A549 (cell line): Measurements from ENCODE around the gene FSTL4. TPM values are rescaled to one million over a fixed set of nuclear protein-coding genes. Genes with fewer than 3 reads are reported as not detected.

Source experiments
- ATAC-seq, 2 experiments: fragments of 200-7000 bp in 1 of 2; fragments of >200 bp in 1 of 2; cut with Nextera tagmentation in 1 of 2; cut with Tn5 transposase in 1 of 2; 3 replicates each; pipeline versions ENCODE4 v1.8.0 to v1.9.1; 2018 to 2020; ENCODE audit warnings: mild to moderate bottlenecking in 1 of 2, moderate library complexity in 1 of 2
- CTCF ChIA-PET: fragments of 300-600 bp; sonication (Branson Sonifier 250); formaldehyde crosslinking; extraction: SDS; loops from one replicate; lab custom pipeline; 2021; ENCODE audit warnings: antibody characterized with exemption, inconsistent platforms; lab: Yijun Ruan, JAX
- POLR2A ChIA-PET: fragments of 350-600 bp; formaldehyde crosslinking; extraction: SDS; loops from one replicate; lab custom pipeline; 2021; ENCODE audit warnings: antibody characterized with exemption, inconsistent platforms; lab: Yijun Ruan, JAX
- DNase-seq, 2 experiments: peaks; one replicate each; pipeline versions ENCODE4 v3.0.0 to v3.0.0-alpha.2; 2011 to 2016; ENCODE audit warnings: low read depth in 1 of 2, low spot score in 1 of 2
- FAIRE-seq: peaks from 2 replicates; lab custom pipeline; 2011; peaks lifted over from hg19 to GRCh38; lab: Jason Lieb, UNC
- H3K27ac ChIP-seq, 2 experiments: fragments of >200 bp; sonication (Bioruptor Twin); formaldehyde crosslinking; 3 replicates each; pipeline ENCODE4 v1.5.1; 2016 to 2017
- H3K4me1 ChIP-seq: fragments of >200 bp; sonication (Bioruptor Twin); formaldehyde crosslinking; 3 replicates; pipeline ENCODE4 v1.6.1; 2016
- H3K4me2 ChIP-seq: fragments of >200 bp; sonication (Bioruptor Twin); formaldehyde crosslinking; 3 replicates; pipeline ENCODE4 v1.6.1; 2016
- H3K4me3 ChIP-seq: fragments of >200 bp; sonication (Bioruptor Twin); formaldehyde crosslinking; 3 replicates; pipeline ENCODE4 v1.5.1; 2016
- H3K9me3 ChIP-seq: fragments of >200 bp; sonication (Bioruptor Twin); formaldehyde crosslinking; 3 replicates; pipeline ENCODE4 v1.6.1; 2016
- BHLHE40 ChIP-seq: IDR thresholded peaks from 2 replicates; pipeline ENCODE4 v1.6.1; 2012; ENCODE audit warnings: low read depth, low read length, inconsistent platforms
- CBX8 ChIP-seq: fragments of 200-600 bp; sonication (generic); IDR thresholded peaks from 2 replicates; pipeline ENCODE4 v1.6.1; 2016
- CEBPB ChIP-seq, 2 experiments: fragments of >200 bp in 1 of 2; sonication (Bioruptor Twin) in 1 of 2; formaldehyde crosslinking in 1 of 2; IDR thresholded peaks; 2 replicates each; pipeline ENCODE4 v1.6.1; 2012 to 2016
- CHD2 ChIP-seq: fragments of 150-350 bp; IDR thresholded peaks from 2 replicates; pipeline ENCODE4 v1.6.1; 2014; ENCODE audit warnings: low read length; ENCODE audit not compliant: partially characterized antibody
- EHF ChIP-seq: fragments of 250-450 bp; sonication (Bioruptor Pico); IDR thresholded peaks from 2 replicates; pipeline ENCODE4 v1.5.0; 2020; ENCODE audit warnings: mild to moderate bottlenecking
- EP300 ChIP-seq, 2 experiments: fragments of >200 bp; sonication (Bioruptor Twin); formaldehyde crosslinking; IDR thresholded peaks; 2 replicates in 1 of 2; 3 replicates in 1 of 2; pipeline ENCODE4 v1.6.1; 2016 to 2017
- ESRRA ChIP-seq: fragments of 150-350 bp; IDR thresholded peaks from 2 replicates; pipeline ENCODE4 v1.6.1; 2014; ENCODE audit warnings: mild to moderate bottlenecking, low read length, borderline replicate concordance
- FOSB ChIP-seq: fragments of 250-450 bp; sonication (Bioruptor Pico); IDR thresholded peaks from 2 replicates; pipeline ENCODE4 v1.5.0; 2020; ENCODE audit warnings: mild to moderate bottlenecking, moderate library complexity
- FOSL2 ChIP-seq, 2 experiments: fragments of 450-650 bp in 1 of 2; fragments of >200 bp in 1 of 2; sonication (Bioruptor Twin) in 1 of 2; formaldehyde crosslinking; IDR thresholded peaks; 2 replicates each; pipeline versions ENCODE4 v1.5.0 to v1.6.1; 2016 to 2020; ENCODE audit warnings: mild to moderate bottlenecking in 1 of 2, moderate library complexity in 1 of 2
- HEYL ChIP-seq: fragments of 250-450 bp; sonication (Bioruptor Pico); IDR thresholded peaks from 2 replicates; pipeline ENCODE4 v1.8.0; 2021; ENCODE audit warnings: mild to moderate bottlenecking, moderate library complexity
- HOXB13 ChIP-seq: fragments of 250-450 bp; sonication (Bioruptor Pico); IDR thresholded peaks from 2 replicates; pipeline ENCODE4 v1.5.0; 2020; ENCODE audit warnings: low read depth, mild to moderate bottlenecking, moderate library complexity
- HOXB5 ChIP-seq: fragments of 250-450 bp; sonication (Bioruptor Pico); IDR thresholded peaks from 2 replicates; pipeline ENCODE4 v1.5.0; 2020; ENCODE audit warnings: mild to moderate bottlenecking, moderate library complexity
- JUNB ChIP-seq: fragments of >200 bp; sonication (Bioruptor Twin); formaldehyde crosslinking; IDR thresholded peaks from 2 replicates; pipeline ENCODE4 v1.6.1; 2016
- KDM1A ChIP-seq: fragments of 200-600 bp; sonication (generic); IDR thresholded peaks from 2 replicates; pipeline ENCODE4 v1.6.1; 2016; ENCODE audit warnings: low read depth, mild to moderate bottlenecking
- KDM5A ChIP-seq: fragments of 200-600 bp; sonication (generic); IDR thresholded peaks from 2 replicates; pipeline ENCODE4 v1.6.1; 2016; ENCODE audit warnings: antibody characterized with exemption, mild to moderate bottlenecking
- MAFK ChIP-seq: fragments of 450-650 bp; IDR thresholded peaks from 2 replicates; pipeline ENCODE4 v1.6.1; 2014; ENCODE audit not compliant: partially characterized antibody
- MAZ ChIP-seq: fragments of 150-350 bp; IDR thresholded peaks from 2 replicates; pipeline ENCODE4 v1.6.1; 2014; ENCODE audit warnings: antibody characterized with exemption, low read depth, low read length, borderline replicate concordance
- PHF8 ChIP-seq: fragments of 200-600 bp; sonication (generic); IDR thresholded peaks from 2 replicates; pipeline ENCODE4 v1.6.1; 2016; ENCODE audit warnings: low read depth, mild to moderate bottlenecking, antibody characterized with exemption, moderate library complexity, borderline replicate concordance
- POLR2AphosphoS2 ChIP-seq: conservative IDR thresholded peaks from 2 replicates; pipeline ENCODE4 v1.6.1; 2012; ENCODE audit warnings: low read length, improper control_type of control experiment, inconsistent platforms
- SMC3 ChIP-seq: fragments of >200 bp; sonication (Bioruptor Twin); formaldehyde crosslinking; IDR thresholded peaks from 3 replicates; pipeline ENCODE4 v1.6.1; 2018; ENCODE audit warnings: inconsistent platforms
- TP53 ChIP-seq: fragments of 250-450 bp; sonication (Bioruptor Pico); IDR thresholded peaks from 2 replicates; pipeline ENCODE4 v1.5.0; 2021; ENCODE audit warnings: mild to moderate bottlenecking, moderate library complexity
- ZNF302 ChIP-seq: fragments of 250-450 bp; sonication (Bioruptor Pico); IDR thresholded peaks from 2 replicates; pipeline ENCODE4 v1.9.0; 2021; ENCODE audit warnings: inconsistent platforms, mild to moderate bottlenecking, moderate library complexity
- WGBS: methylation state at CpG from one replicate; pipeline ENCODE4 v1.1.6; 2017; ENCODE audit errors: missing lambda C conversion rate; 5-methylcytosine and 5-hydroxymethylcytosine counted together
- polyA plus RNA-seq, 4 experiments: library from polyadenylated mRNA; depleted of rRNA in 3 of 4; stranded (reverse); fragments of >200 nt; fragmentation: RNase III in 1 of 4; extraction: RNeasy Plus Mini Kit Qiagen cat#74134 plus additional on column Dnase treatment in 1 of 4; gene quantifications; 2 replicates in 3 of 4; 3 replicates in 1 of 4; pipeline ENCODE4 v1.2.3, GENCODE V29; 2011 to 2017
- TF ChIP-seq, protein P1 (sequence below): fragments of 200-600 bp; sonication (generic); IDR thresholded peaks from 2 replicates; pipeline ENCODE4 v1.6.1; 2016; ENCODE audit warnings: antibody characterized with exemption, mild to moderate bottlenecking, moderate library complexity
- TF ChIP-seq, protein P2 (sequence below): fragments of 450-650 bp; IDR thresholded peaks from 2 replicates; pipeline ENCODE4 v1.6.1; 2014; ENCODE audit warnings: antibody characterized with exemption
- TF ChIP-seq, protein P3 (sequence below): IDR thresholded peaks from 2 replicates; pipeline ENCODE4 v1.6.1; 2012; ENCODE audit warnings: low read depth, borderline replicate concordance
- TF ChIP-seq, protein P4 (sequence below): IDR thresholded peaks from 2 replicates; pipeline ENCODE4 v1.6.1; 2012
- TF ChIP-seq, protein P5 (sequence below): fragments of >200 bp; sonication (Bioruptor Twin); formaldehyde crosslinking; IDR thresholded peaks from 2 replicates; pipeline ENCODE4 v1.6.1; 2016

FSTL4 gene
- polyA plus RNA-seq, 2 of the 4 experiments (the other 2 are of a cell fraction), result 1.6 to 1.8 TPM

DNA sequence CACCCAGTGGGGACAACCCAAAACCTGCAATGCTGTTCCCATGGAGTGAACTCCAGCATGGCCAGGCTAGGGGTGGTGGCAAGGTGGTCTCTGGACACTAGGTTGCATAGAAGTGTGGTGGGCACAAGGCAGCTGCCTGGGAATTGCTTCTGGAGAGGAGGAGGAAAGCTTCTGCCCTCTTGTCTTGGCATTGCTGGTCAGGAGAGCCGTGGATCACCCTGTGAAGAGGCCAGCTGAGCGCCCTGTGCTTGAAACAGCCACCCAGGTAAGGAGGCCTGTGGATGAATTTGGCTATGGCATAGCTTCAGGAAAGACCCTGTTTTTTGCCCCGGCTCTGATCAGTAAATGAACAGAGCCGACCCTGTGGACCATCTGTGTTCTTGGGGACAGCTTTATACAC lies 287.4 kb downstream of the FSTL4 start:
- WGBS, result 49% methylated on average over 4 of the region's 4 CpGs
- DNase-seq (no peak), FAIRE-seq (no peak), ATAC-seq (no peak)
- Histone ChIP-seq H3K27ac (no peak overlapping the region), H3K9me3 (no peaks in the 10 kb centered on the region), H3K4me1 (no peaks in the 10 kb centered on the region), H3K4me3 (no peak overlapping the region), H3K4me2 (no peak overlapping the region)
- ChIA-PET POLR2A (no interaction called here), CTCF (interaction anchor here (0.9 to 1.2 kb wide), 2 partner anchors 31 to 544 kb away, joined by 3 read pairs; no protein-coding TSS in a partner anchor)
- no peak for TF ChIP-seq KDM5A
- TF ChIP-seq KDM1A, result no peak
- TF ChIP-seq PHF8, result no peak
- TF ChIP-seq CBX8, result no peak
- TF ChIP-seq HOXB13 (CRISPR knock-in tag), result no peak
- TF ChIP-seq MAZ, result no peak
- TF ChIP-seq, protein P1, sequence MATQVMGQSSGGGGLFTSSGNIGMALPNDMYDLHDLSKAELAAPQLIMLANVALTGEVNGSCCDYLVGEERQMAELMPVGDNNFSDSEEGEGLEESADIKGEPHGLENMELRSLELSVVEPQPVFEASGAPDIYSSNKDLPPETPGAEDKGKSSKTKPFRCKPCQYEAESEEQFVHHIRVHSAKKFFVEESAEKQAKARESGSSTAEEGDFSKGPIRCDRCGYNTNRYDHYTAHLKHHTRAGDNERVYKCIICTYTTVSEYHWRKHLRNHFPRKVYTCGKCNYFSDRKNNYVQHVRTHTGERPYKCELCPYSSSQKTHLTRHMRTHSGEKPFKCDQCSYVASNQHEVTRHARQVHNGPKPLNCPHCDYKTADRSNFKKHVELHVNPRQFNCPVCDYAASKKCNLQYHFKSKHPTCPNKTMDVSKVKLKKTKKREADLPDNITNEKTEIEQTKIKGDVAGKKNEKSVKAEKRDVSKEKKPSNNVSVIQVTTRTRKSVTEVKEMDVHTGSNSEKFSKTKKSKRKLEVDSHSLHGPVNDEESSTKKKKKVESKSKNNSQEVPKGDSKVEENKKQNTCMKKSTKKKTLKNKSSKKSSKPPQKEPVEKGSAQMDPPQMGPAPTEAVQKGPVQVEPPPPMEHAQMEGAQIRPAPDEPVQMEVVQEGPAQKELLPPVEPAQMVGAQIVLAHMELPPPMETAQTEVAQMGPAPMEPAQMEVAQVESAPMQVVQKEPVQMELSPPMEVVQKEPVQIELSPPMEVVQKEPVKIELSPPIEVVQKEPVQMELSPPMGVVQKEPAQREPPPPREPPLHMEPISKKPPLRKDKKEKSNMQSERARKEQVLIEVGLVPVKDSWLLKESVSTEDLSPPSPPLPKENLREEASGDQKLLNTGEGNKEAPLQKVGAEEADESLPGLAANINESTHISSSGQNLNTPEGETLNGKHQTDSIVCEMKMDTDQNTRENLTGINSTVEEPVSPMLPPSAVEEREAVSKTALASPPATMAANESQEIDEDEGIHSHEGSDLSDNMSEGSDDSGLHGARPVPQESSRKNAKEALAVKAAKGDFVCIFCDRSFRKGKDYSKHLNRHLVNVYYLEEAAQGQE, result no peak
- no peak for TF ChIP-seq POLR2AphosphoS2
- TF ChIP-seq, protein P2, sequence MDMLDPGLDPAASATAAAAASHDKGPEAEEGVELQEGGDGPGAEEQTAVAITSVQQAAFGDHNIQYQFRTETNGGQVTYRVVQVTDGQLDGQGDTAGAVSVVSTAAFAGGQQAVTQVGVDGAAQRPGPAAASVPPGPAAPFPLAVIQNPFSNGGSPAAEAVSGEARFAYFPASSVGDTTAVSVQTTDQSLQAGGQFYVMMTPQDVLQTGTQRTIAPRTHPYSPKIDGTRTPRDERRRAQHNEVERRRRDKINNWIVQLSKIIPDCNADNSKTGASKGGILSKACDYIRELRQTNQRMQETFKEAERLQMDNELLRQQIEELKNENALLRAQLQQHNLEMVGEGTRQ, result no peak
- TF ChIP-seq EP300 (IDR thresholded peaks at IDR 0.05), result no peak
- TF ChIP-seq FOSL2 (IDR thresholded peaks at IDR 0.05), result no peak
- no peak for TF ChIP-seq FOSL2 (CRISPR knock-in tag; IDR thresholded peaks at IDR 0.05)
- TF ChIP-seq BHLHE40, result no peak
- TF ChIP-seq JUNB, result no peak
- TF ChIP-seq EHF (CRISPR knock-in tag), result no peak
- no peak for TF ChIP-seq CHD2

DNA sequence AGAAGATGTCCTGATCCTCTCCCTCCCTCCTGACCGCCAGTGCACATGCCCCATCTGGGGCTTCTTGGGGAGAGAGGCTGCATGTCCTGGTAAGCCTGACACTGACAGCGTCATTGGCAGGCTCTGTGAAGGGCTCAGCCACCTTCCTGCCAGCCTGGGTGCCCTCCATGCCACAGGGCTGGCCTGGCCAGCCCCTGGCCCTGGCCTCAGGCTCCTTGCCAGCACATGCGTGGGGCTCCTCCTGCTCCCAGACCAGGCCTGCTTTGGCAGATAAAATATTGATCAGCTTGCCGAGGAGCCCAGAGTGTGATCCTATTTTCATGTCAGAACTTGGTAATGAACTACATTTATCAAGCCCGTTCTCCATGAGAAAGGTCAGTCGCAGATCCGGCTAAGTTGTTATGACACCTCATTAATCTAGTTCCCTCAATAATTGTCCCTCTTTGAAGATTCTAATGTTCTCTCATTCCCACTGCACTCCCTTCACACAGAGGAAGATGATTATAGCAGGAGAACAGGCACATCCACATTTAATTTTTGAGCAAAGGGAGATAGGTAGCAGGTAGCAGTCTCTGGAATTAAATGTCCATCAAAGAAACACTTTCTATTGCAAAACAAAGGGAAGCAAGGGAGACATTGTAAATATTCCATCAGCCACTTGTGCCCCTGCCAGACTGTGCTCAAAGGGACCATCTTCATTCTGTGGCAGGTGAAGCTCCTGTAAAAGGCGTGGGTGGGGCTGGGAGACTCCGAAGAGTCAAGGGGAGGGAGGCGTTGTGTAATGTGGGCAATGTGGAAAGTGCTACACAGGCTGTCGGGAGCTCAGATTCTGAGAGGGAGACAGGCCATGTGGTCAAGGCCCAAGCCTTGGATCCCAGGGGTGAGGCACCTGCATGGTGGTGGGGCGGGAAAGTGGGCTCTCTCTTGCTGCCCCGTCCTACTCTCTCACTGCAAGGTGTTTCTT lies 288.6 kb downstream of the FSTL4 start:
- Histone ChIP-seq H3K27ac (no peak overlapping the region), H3K9me3 (no peaks in the 10 kb centered on the region), H3K4me1 (no peaks in the 10 kb centered on the region), H3K4me3 (no peak overlapping the region), H3K4me2 (no peak overlapping the region)
- ATAC-seq, result no peak
- WGBS, result 59% methylated on average over 13 of the region's 13 CpGs
- ChIA-PET CTCF (interaction anchor here (0.6 to 1.6 kb wide), 4 partner anchors 11 to 503 kb away, joined by 3 to 7 read pairs (median 4); no protein-coding TSS in a partner anchor), POLR2A (no interaction called here)
- DNase-seq, result no peak
- FAIRE-seq, result no peak
- TF ChIP-seq ESRRA, result no peak
- TF ChIP-seq, protein P3, sequence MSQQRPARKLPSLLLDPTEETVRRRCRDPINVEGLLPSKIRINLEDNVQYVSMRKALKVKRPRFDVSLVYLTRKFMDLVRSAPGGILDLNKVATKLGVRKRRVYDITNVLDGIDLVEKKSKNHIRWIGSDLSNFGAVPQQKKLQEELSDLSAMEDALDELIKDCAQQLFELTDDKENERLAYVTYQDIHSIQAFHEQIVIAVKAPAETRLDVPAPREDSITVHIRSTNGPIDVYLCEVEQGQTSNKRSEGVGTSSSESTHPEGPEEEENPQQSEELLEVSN, result no peak
- no peak for TF ChIP-seq TP53 (CRISPR knock-in tag)
- no peak for TF ChIP-seq EP300 (IDR thresholded peaks at IDR 0.05)
- TF ChIP-seq CEBPB (IDR thresholded peaks at IDR 0.05), result no peak
- TF ChIP-seq, protein P1, result no peak
- no peak for TF ChIP-seq FOSL2 (IDR thresholded peaks at IDR 0.05)
- TF ChIP-seq FOSL2 (CRISPR knock-in tag; IDR thresholded peaks at IDR 0.05), result no peak
- TF ChIP-seq MAFK, result no peak
- TF ChIP-seq FOSB (CRISPR knock-in tag), result no peak
- no peak for TF ChIP-seq SMC3
- no peak for TF ChIP-seq HOXB5 (CRISPR knock-in tag)
- no peak for TF ChIP-seq HEYL (CRISPR knock-in tag)
- TF ChIP-seq, protein P4, sequence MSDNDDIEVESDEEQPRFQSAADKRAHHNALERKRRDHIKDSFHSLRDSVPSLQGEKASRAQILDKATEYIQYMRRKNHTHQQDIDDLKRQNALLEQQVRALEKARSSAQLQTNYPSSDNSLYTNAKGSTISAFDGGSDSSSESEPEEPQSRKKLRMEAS, result no peak
- TF ChIP-seq EHF (CRISPR knock-in tag), result no peak
- TF ChIP-seq, protein P5, sequence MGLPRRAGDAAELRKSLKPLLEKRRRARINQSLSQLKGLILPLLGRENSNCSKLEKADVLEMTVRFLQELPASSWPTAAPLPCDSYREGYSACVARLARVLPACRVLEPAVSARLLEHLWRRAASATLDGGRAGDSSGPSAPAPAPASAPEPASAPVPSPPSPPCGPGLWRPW, result no peak
- TF ChIP-seq ZNF302 (CRISPR knock-in tag), result no peak
